Nephron (organoid): Measurements from ENCODE around the gene OR5AU1.
"Not testable (repeated sequence)": the region's sequence is repeated elsewhere in the genome, so short reads cannot be mapped to it uniquely, and the experiment has no call there.

Experiments
- H3K27ac Mint-ChIP-seq, 3 experiments: 2 replicates each; pipeline ENCODE4 v1.8.0; 2020; ENCODE audit warnings: mixed read lengths in 3 of 3, mild to moderate bottlenecking in 2 of 3, moderate library complexity in 1 of 3
- H3K27me3 Mint-ChIP-seq: 2 replicates; pipeline ENCODE4 v1.8.0; 2021; ENCODE audit warnings: low read depth, mild to moderate bottlenecking, moderate library complexity, mixed read lengths
- H3K36me3 Mint-ChIP-seq: 2 replicates; pipeline ENCODE4 v1.8.0; 2020; ENCODE audit warnings: low read depth, mixed read lengths
- H3K4me1 Mint-ChIP-seq: 2 replicates; pipeline ENCODE4 v1.8.0; 2020; ENCODE audit warnings: mixed read lengths
- H3K4me3 Mint-ChIP-seq, 3 experiments: 2 replicates each; pipeline ENCODE4 v1.8.0; 2020; ENCODE audit warnings: mild to moderate bottlenecking in 3 of 3, mixed read lengths in 3 of 3, moderate library complexity in 2 of 3
- H3K9me3 Mint-ChIP-seq: 2 replicates; pipeline ENCODE4 v1.8.0; 2020; ENCODE audit warnings: mixed read lengths
- CTCF ChIP-seq, 3 experiments: fragments of 200-600 bp; sonication (generic); IDR thresholded peaks; one replicate each; pipeline ENCODE4 v1.5.0; 2021; ENCODE audit warnings: antibody characterized with exemption in 3 of 3; ENCODE audit not compliant: unreplicated experiment in 3 of 3

Gene OR5AU1

GRCh38 chr14:21163871-21164291, 8.0 kb upstream of the OR5AU1 start:
- Mint-ChIP-seq H3K27ac (peak overlapping the region; percentile 1 to 87 (median 87)), H3K4me1 (peaks cover 5% of the 10 kb centered on the region), H3K36me3 (no peaks in the 10 kb centered on the region), H3K27me3 (peaks cover 5% of the 10 kb centered on the region), H3K4me3 (no peak overlapping the region), H3K9me3 (peaks cover 3% of the 10 kb centered on the region)
- TF ChIP-seq CTCF (IDR thresholded peaks at IDR 0.05; ENCODE audit: unreplicated experiment in 3 of 3) = no peak

DNA sequence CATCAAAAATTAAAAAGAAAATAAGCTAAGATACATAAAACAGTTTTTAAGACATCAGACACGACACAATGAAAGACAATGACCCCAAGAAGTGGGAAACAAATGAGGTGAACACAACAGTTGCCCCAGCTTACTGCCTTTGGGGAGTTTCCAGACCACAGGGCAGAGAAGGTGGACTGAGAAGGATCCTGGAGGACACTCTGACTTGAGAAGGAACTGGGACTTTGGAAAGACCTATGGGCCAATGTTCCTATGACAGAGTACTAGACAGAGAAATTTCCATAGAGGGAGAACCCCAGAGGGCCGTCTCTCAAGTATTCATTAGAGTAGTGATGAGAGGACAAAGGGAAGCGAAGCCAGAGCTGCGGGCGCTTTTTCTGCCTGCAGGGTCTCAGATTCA, 6.2 kb upstream of the OR5AU1 start:
- no peak for TF ChIP-seq CTCF (IDR thresholded peaks at IDR 0.05; ENCODE audit: unreplicated experiment in 3 of 3)
- H3K36me3 Mint-ChIP-seq = no peaks in the 10 kb centered on the region
- peaks cover 5% of the 10 kb centered on the region for H3K27me3 Mint-ChIP-seq
- H3K27ac Mint-ChIP-seq = no peak overlapping the region
- H3K4me1 Mint-ChIP-seq = peaks cover 5% of the 10 kb centered on the region
- H3K4me3 Mint-ChIP-seq = no peak overlapping the region
- H3K9me3 Mint-ChIP-seq = no peaks in the 10 kb centered on the region

DNA sequence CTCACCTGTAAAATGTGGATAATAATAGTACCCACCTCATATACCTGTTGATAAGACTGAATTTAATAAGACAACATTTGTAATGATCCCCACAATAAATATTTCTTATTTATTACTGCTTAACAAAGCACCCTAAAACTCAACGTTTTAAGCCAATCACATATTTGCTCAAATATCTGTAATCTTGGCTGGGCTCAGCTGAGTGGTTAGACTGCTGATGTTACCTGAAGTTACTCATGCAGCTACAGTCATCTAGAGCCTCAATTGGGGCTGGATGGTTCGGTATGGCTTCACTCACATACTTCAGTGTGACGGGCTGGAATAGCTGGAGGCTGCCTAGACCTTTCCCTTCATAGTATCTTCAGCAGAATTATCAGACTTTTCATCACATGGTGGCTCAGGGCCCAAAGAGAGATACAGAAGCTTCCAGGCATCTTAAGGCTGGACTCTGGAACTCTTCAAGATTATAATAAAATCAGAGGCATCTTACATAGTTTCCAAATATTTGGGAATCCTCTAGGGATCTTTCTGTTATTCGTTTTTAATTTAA, 4.3 kb upstream of the OR5AU1 start:
- Mint-ChIP-seq H3K4me1 (peaks cover 5% of the 10 kb centered on the region), H3K4me3 (no peak overlapping the region), H3K27ac (no peak overlapping the region), H3K36me3 (no peaks in the 10 kb centered on the region), H3K27me3 (peaks cover 9% of the 10 kb centered on the region), H3K9me3 (no peaks in the 10 kb centered on the region)
- TF ChIP-seq CTCF (IDR thresholded peaks at IDR 0.05; ENCODE audit: unreplicated experiment in 3 of 3) = no peak

DNA sequence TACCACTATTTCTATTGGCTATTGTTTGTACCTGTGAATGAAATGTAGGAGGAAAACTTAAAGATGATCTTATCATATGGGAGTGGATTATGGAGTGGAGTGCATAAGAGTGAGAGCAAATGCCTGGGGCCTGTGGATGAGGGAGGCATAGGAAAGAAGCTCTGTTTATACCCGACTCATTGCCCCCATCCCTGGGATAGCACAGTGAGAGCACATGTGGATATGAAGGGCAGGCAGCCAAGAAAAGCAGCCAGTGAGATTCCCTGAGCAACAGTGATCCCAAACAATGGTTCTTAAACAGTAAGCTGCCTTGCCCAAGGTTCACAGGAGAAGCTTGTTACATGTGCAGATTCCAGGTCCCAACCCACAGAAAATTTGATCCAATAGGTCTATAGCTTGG, 2.3 kb upstream of the OR5AU1 start:
- H3K36me3 Mint-ChIP-seq, H3K4me1 Mint-ChIP-seq, H3K9me3 Mint-ChIP-seq, H3K4me3 Mint-ChIP-seq, H3K27ac Mint-ChIP-seq: not testable (repeated sequence)
- peaks cover 10% of the 10 kb centered on the region for H3K27me3 Mint-ChIP-seq

- Mint-ChIP-seq H3K36me3 (no peaks in the 10 kb centered on the region), H3K27me3 (peaks cover 9% of the 10 kb centered on the region), H3K27ac (no peak overlapping the region), H3K9me3 (peaks cover 6% of the 10 kb centered on the region), H3K4me1 (no peaks in the 10 kb centered on the region), H3K4me3 (no peak overlapping the region)
- no peak for TF ChIP-seq CTCF (IDR thresholded peaks at IDR 0.05; ENCODE audit: unreplicated experiment in 3 of 3)
Observed at GRCh38 chr14:21149641-21150367, 6.1 kb downstream of the OR5AU1 start.

DNA sequence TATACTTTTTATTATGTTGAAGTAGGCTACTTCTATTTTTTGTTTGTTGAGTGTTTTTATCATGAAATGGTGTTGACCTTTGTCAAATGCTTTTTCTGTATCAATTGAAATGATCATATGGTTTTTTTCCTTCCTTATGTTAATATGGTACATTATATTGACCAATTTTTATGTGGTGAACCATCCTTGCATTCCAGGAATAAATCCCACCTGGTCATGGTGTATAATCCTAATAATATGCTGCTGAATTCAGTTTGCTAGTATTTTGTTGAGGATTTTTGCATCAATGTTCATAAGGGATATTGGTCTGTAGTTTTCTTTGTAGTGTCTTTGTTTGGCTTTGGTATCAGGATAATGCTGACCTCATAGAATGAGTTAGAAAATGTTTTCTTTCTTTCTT, 10.4 kb downstream of the OR5AU1 start:
- TF ChIP-seq CTCF (IDR thresholded peaks at IDR 0.05; ENCODE audit: unreplicated experiment in 3 of 3) = no peak
- Mint-ChIP-seq H3K4me3 (no peak overlapping the region), H3K9me3 (peaks cover 10% of the 10 kb centered on the region), H3K4me1 (no peaks in the 10 kb centered on the region), H3K27me3 (peaks cover 6% of the 10 kb centered on the region), H3K36me3 (no peaks in the 10 kb centered on the region), H3K27ac (no peak overlapping the region)
